HCT116 (cell line): ENCODE measurements around the gene SAA1. TPM values are rescaled to one million over a fixed set of nuclear protein-coding genes. Genes with fewer than 3 reads are reported as not detected.

Experiments used
- ATAC-seq: fragments of 200-7000 bp; cut with Tn5 transposase; 2 replicates; pipeline ENCODE4 v1.9.1; 2020; ENCODE audit warnings: mild to moderate bottlenecking, moderate library complexity
- BruUV-seq: library from RNA; stranded (reverse); fragments of 400-500 nt; replicated peaks from 2 replicates; lab custom pipeline; 2021; lab: Mats Ljungman, UMichigan
- CTCF ChIA-PET: fragments of 300-600 bp; sonication (Branson Sonifier 250); formaldehyde crosslinking; loops from one replicate; lab custom pipeline; 2021; ENCODE audit warnings: antibody characterized with exemption; lab: Charles Lee
- POLR2A ChIA-PET: fragments of 300-600, 350-600 bp; sonication (Branson Sonifier 250); formaldehyde crosslinking; loops from one replicate; lab custom pipeline; 2021; ENCODE audit warnings: antibody characterized with exemption; lab: Charles Lee
- RAD21 ChIA-PET, 2 experiments: fragments of 300-600 bp; sonication (Branson Sonifier 250); formaldehyde crosslinking; loops; one replicate each; lab custom pipeline; 2023; ENCODE audit warnings: low total read pairs in 2 of 2; ENCODE audit not compliant: uncharacterized antibody in 2 of 2, unreplicated experiment in 2 of 2, low non-redundant PET in 1 of 2; lab: Charles Lee
- DNase-seq: peaks from one replicate; pipeline ENCODE4 v3.0.0-alpha.2; 2010; ENCODE audit warnings: low read depth, low spot score
- H2AFZ ChIP-seq: fragments of 200-600 bp; shearing (Covaris generic), sonication (generic); 2 replicates; pipeline ENCODE4 v1.6.1; 2017; ENCODE audit warnings: low read depth, mixed run types, mixed read lengths, antibody characterized with exemption, low read length; ENCODE audit not compliant: poor library complexity, severe bottlenecking
- H3K27ac ChIP-seq: 2 replicates; pipeline ENCODE4 v1.5.1; 2012; ENCODE audit warnings: low read depth, low read length
- H3K27me3 ChIP-seq: fragments of 200-600 bp; sonication (generic); 2 replicates; pipeline ENCODE4 v1.6.1; 2016; ENCODE audit warnings: mixed run types, low read length, mixed read lengths; ENCODE audit not compliant: insufficient read depth
- H3K36me3 ChIP-seq, 2 experiments: fragments of 200-500 bp in 1 of 2; fragments of 200-600 bp in 1 of 2; sonication (Bioruptor generic) in 1 of 2; sonication (generic) in 1 of 2; 2 replicates each; pipeline versions ENCODE4 v1.5.1 to v1.6.1; 2014 to 2016; ENCODE audit warnings: low read length in 2 of 2, inconsistent platforms in 1 of 2, mixed read lengths in 1 of 2, mixed run types in 1 of 2; ENCODE audit not compliant: insufficient read depth in 2 of 2, control insufficient read depth in 1 of 2
- H3K4me1 ChIP-seq, 2 experiments: fragments of 200-600 bp in 1 of 2; sonication (generic) in 1 of 2; 2 replicates each; pipeline versions ENCODE4 v1.5.1 to v1.6.1; 2012 to 2017; ENCODE audit warnings: low read length in 2 of 2, inconsistent platforms in 1 of 2, mild to moderate bottlenecking in 1 of 2, mixed read lengths in 1 of 2, mixed run types in 1 of 2, moderate library complexity in 1 of 2; ENCODE audit not compliant: insufficient read depth in 2 of 2, control insufficient read depth in 1 of 2
- H3K4me2 ChIP-seq: fragments of 200-600 bp; sonication (generic); 2 replicates; pipeline ENCODE4 v1.6.1; 2017; ENCODE audit warnings: mixed run types, low read length, mixed read lengths
- H3K4me3 ChIP-seq, 2 experiments: fragments of 200-600 bp in 1 of 2; sonication (generic) in 1 of 2; replicated peaks in 1 of 2; 2 replicates each; pipeline ENCODE4 v1.5.1; 2011 to 2016; ENCODE audit warnings: low read length in 2 of 2, control low read depth in 1 of 2, low read depth in 1 of 2, mild to moderate bottlenecking in 1 of 2, mixed read lengths in 1 of 2, mixed run types in 1 of 2
- H3K79me2 ChIP-seq: fragments of 200-600 bp; sonication (generic); 2 replicates; pipeline ENCODE4 v1.6.1; 2017; ENCODE audit warnings: mild to moderate bottlenecking, mixed run types, low read length, moderate library complexity, mixed read lengths; ENCODE audit not compliant: insufficient read depth
- H3K9ac ChIP-seq: fragments of 200-600 bp; sonication (generic); 2 replicates; pipeline ENCODE4 v1.6.1; 2016; ENCODE audit warnings: low read length, mixed read lengths
- H3K9me2 ChIP-seq: fragments of 200-600 bp; sonication (generic), shearing (Covaris generic); 2 replicates; pipeline ENCODE4 v1.6.1; 2017; ENCODE audit warnings: mixed run types, mild to moderate bottlenecking, moderate library complexity; ENCODE audit not compliant: insufficient read depth
- H3K9me3 ChIP-seq, 2 experiments: fragments of 200-500 bp in 1 of 2; fragments of 200-600 bp in 1 of 2; sonication (Bioruptor generic) in 1 of 2; sonication (generic) in 1 of 2; 2 replicates each; pipeline ENCODE4 v1.6.1; 2014 to 2017; ENCODE audit warnings: low read length in 2 of 2, mixed read lengths in 2 of 2, inconsistent platforms in 1 of 2, low read depth in 1 of 2, mild to moderate bottlenecking in 1 of 2, mixed run types in 1 of 2, moderate library complexity in 1 of 2; ENCODE audit not compliant: control insufficient read depth in 1 of 2, insufficient read depth in 1 of 2
- H4K20me1 ChIP-seq: fragments of 200-600 bp; sonication (generic), shearing (Covaris generic); 2 replicates; pipeline ENCODE4 v1.6.1; 2017; ENCODE audit warnings: mixed run types, mild to moderate bottlenecking, moderate library complexity; ENCODE audit not compliant: insufficient read depth
- CBX3 ChIP-seq: IDR thresholded peaks from 2 replicates; pipeline ENCODE4 v1.6.1; 2012; ENCODE audit warnings: low read depth
- CEBPB ChIP-seq: IDR thresholded peaks from 2 replicates; pipeline ENCODE4 v1.6.1; 2012; ENCODE audit warnings: low read depth
- EGR1 ChIP-seq: IDR thresholded peaks from 2 replicates; pipeline ENCODE4 v1.6.1; 2012; ENCODE audit warnings: low read depth
- ELF1 ChIP-seq: IDR thresholded peaks from 2 replicates; pipeline ENCODE4 v1.6.1; 2012; ENCODE audit warnings: low read depth, borderline replicate concordance
- FOSL1 ChIP-seq: IDR thresholded peaks from 2 replicates; pipeline ENCODE4 v1.6.1; 2012; ENCODE audit warnings: low read depth
- JUND ChIP-seq: IDR thresholded peaks from 2 replicates; pipeline ENCODE4 v1.6.1; 2012
- POLR2AphosphoS5 ChIP-seq: IDR thresholded peaks from 2 replicates; pipeline ENCODE4 v1.6.1; 2011; ENCODE audit warnings: mild to moderate bottlenecking, low read depth, low read length, moderate library complexity
- RAD21 ChIP-seq: IDR thresholded peaks from 2 replicates; pipeline ENCODE4 v1.6.1; 2012; ENCODE audit warnings: low read depth, mild to moderate bottlenecking
- REST ChIP-seq: IDR thresholded peaks from 2 replicates; pipeline ENCODE4 v1.6.1; 2012; ENCODE audit warnings: low read depth
- SIN3A ChIP-seq: IDR thresholded peaks from 2 replicates; pipeline ENCODE4 v1.6.1; 2012; ENCODE audit warnings: low read depth
- YY1 ChIP-seq: IDR thresholded peaks from 2 replicates; pipeline ENCODE4 v1.6.1; 2011; ENCODE audit warnings: low read length, low read depth, moderate library complexity, mild to moderate bottlenecking; ENCODE audit not compliant: insufficient replicate concordance; ENCODE audit errors: extremely low read depth
- ZBTB33 ChIP-seq: IDR thresholded peaks from 2 replicates; pipeline ENCODE4 v1.6.1; 2011; ENCODE audit warnings: mild to moderate bottlenecking, low read length, moderate library complexity; ENCODE audit not compliant: insufficient replicate concordance; ENCODE audit errors: extremely low read depth
- ZFX ChIP-seq: fragments of 450-650 bp; IDR thresholded peaks from 2 replicates; pipeline ENCODE4 v1.6.1; 2017
- ZNF274 ChIP-seq: fragments of 200-500 bp; sonication (Bioruptor generic); IDR thresholded peaks from 2 replicates; pipeline ENCODE4 v1.6.1; 2014; ENCODE audit warnings: mild to moderate bottlenecking, low read depth, low read length, inconsistent platforms
- intact Hi-C: fragments of 100-400 bp; cut with micrococcal nuclease; formaldehyde crosslinking; loops from 2 replicates; pipeline ENCODE4 v1.10.0; 2022
- total RNA-seq: library from RNA; stranded (reverse); gene quantifications from one replicate; pipeline ENCODE4 v1.2.1, GENCODE V29; 2021; ENCODE audit not compliant: unreplicated experiment
- TF ChIP-seq, protein P1 (sequence below): IDR thresholded peaks from 2 replicates; pipeline ENCODE4 v1.6.1; 2012

SAA1 gene
- total RNA-seq, 1 experiment from 2014 or later, result 8.6 TPM

GRCh38 chr11:18223591-18224387 is 42.3 kb upstream of the SAA1 start:
- TF ChIP-seq CBX3 (no peak), ELF1 (no peak), REST (no peak), JUND (no peak), RAD21 (no peak), YY1 (no peak), ZNF274 (no peak), CEBPB (no peak), EGR1 (no peak), POLR2AphosphoS5 (no peak), FOSL1 (no peak), SIN3A (no peak), ZBTB33 (no peak), ZFX (no peak)
- TF ChIP-seq, protein P1, sequence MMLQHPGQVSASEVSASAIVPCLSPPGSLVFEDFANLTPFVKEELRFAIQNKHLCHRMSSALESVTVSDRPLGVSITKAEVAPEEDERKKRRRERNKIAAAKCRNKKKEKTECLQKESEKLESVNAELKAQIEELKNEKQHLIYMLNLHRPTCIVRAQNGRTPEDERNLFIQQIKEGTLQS, result no peak
- BruUV-seq, result no TSS peak
- no peaks in the 10 kb centered on the region for H4K20me1 ChIP-seq
- no peaks in the 10 kb centered on the region for H3K9me2 ChIP-seq
- H3K79me2 ChIP-seq, result no peaks in the 10 kb centered on the region
- no peaks in the 10 kb centered on the region for H3K4me1 ChIP-seq
- no peak overlapping the region for H3K4me3 ChIP-seq
- H3K4me2 ChIP-seq, result no peak overlapping the region
- DNase-seq (no peak), ATAC-seq (no peak)
- ChIA-PET CTCF (interaction anchor here (1.2 to 1.5 kb wide), 2 partner anchors 20 kb away, joined by 3 read pairs; no protein-coding TSS in a partner anchor), RAD21 (no interaction called here), POLR2A (no interaction called here)
- no peaks in the 10 kb centered on the region for H3K27me3 ChIP-seq
- intact Hi-C loops, result no loop called here
- H3K9me3 ChIP-seq, result no peaks in the 10 kb centered on the region
- no peak overlapping the region for H3K27ac ChIP-seq
- H2AFZ ChIP-seq, result no peak overlapping the region
- H3K9ac ChIP-seq, result no peak overlapping the region
- H3K36me3 ChIP-seq, result no peaks in the 10 kb centered on the region
